ENCODE measurements around the gene S100PBP.
"Not testable (repeated sequence)": the region's sequence is repeated elsewhere in the genome, so short reads cannot be mapped to it uniquely, and the experiment has no call there.

S100PBP gene

DNA sequence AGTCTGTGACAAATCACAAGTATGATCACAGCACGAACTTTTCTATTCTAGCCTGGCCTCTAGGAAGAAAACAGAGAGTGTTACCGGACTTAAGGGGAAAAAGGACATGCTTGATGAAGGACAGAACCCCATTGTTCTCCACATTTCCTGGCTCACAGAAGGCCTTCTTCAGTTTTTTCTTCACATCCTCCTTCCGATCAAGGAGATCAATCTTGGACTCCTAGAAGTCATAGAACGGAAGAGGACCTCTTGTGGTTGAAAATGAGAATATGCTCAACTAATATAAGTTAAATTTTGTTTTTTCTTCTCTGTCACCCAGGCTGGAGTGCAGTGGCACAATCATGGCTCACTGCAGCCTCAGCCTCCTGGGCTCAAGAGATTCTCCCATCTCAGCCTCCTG, 30.6 kb upstream of the S100PBP start:
- DNase-seq = peak; percentile 56

DNA sequence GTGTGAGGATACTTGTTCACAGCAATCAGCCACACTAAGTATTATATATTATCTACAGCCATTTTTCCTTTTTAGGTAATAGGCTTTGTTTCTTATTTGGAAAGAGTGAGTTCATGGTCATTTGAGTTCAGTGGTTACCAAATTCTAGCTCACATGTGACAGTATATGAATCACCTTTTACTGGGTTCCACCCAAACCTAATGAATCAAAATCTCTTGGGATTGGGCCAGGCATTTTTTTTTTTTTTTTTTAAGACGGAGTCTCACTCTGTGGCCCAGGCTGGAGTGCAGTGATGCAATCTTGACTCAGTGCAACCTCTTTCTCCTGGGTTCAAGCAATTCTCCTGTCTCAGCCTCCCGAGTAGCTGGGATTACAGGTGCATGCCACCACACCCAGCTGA, 28.1 kb upstream of the S100PBP start:
- not testable (repeated sequence) for DNase-seq

DNA sequence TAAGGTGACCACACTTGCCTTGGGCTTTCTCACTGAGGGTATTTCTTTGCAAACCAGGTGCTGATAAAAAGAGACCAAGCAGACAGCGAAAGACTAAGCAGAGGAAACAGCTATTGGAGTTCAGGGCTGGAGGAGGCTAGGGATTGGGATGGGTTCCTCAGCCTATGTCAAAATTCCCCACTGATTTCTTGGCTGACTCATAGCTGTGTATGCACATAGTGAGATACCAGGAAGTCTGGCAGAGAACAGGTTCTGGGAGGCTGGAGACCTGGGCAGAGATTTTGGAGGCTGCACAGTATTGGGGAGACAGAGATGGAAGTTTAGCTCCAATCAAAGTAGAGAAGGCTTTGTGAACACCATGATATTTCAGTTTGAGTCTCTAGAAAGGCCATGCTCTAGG, 25.6 kb upstream of the S100PBP start:
- DNase-seq = no peak

DNA sequence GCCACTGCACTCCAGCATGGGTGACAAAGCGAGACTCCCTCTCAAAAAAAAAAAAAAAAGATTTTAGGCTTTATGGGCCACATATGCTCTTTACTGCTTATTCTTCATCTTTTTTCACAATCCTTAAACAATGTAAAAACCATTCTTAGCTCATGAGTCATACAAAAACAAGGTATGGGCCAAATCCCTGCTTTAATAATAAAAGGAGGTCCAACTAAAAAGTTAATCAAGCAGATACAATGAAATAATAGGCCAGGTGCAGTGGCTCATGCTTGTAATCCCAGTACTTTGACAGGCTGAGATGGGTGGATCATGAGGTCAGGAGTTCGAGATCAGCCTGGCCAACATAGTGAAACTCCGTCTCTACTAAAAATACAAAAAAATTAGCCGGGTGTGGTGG, 21.7 kb upstream of the S100PBP start:
- DNase-seq = not testable (repeated sequence)

DNA sequence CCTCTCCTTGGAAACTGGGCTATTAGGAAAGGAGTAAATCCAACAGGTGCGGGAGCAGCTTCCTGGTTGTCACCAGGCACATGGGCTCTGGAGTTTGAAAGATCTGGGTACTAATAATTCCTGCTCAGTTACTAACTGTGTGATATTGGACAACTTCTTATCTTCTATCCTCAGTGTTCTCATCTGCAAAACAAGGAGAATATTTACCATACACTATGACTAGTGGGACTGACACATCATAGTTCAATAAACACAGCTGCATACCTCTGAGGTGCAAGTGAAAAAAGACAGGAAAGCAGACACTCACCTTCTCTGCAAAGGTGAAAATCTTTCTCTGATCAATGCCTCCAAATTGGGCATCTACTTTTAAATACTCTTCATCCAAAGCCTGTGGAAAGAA, 20.0 kb upstream of the S100PBP start:
- no peak for DNase-seq

DNA sequence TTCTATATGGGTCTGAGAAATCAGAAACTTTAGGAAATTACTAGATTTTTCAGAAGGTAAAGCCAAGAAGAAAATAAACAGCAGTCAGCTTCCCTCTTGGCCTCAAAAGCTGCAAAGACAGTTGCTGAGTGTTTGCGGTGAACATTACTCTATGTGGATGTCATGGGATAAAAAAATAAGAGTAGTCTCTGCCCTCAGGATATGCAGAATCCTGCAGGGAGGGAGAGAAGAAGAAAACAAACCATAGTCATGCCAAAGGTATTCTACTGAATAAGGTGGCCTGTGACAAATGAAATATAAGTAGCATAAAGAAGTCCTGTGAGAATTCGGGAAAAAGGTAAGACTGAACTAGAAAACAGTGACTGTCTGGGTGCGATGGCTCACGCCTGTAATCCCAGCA, 19.3 kb upstream of the S100PBP start:
- no peak for DNase-seq

DNA sequence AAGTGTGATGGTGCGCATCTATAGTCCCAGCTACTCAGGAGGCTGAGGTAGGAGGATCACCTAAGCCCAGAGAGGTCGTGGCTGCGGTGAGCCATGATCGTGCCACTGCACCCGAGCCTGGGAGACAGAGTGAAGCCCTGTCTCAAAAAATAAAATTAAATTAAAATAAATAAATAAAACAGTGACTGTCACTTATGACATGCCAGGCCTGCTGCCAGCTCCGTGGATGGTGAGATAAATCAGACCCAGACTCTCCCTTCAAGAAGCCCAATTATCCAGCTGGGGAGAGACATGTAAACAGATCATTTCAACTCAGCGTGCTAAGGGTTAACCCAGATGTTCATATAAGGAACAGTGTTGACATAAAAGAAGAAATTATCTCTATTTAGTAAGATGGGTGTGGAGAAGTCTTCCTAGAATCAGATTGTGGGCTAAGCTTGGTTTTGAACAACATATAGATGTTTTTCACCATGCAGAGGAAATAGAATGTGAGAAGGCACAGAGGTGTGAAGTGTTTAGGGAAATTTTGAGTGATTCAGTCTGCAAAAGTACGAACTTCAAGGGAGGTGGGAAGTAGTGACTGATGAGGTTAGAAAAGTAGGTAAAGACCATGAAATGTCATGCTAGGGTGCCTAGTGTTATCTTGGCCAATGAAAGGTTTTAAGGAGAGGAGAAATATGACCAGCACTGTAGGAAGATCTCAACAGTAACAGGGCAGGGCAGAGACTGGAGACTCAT, 18.6 kb upstream of the S100PBP start:
- no peak for DNase-seq

DNA sequence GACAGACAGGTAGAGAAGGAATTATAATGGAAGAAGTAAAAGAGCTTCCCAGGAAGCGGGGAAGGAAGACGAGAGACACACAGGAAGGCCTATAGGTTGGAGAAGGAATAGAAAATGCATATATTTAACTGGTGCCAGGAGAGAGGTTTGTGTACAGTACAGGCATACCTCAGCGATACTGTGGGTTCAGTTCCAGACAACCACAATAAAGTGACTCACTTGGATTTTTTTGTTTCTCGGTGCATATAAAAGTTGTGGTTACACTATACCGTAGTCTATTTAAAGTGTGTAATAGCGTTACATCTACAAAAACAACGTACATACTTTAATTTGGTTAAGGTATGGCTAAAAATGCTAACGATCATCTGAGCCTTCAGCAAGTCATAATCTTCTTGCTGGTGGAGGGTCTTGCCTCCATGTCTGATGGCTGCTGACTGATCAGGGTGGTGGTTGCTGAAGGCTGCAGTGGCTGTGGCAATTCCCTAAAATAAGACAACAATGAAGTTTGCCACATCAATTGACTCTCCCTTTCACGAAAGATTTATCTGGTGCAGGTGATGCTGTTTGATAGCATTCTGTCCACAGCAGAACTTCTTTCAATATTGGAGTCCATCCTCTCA, 16.2 kb upstream of the S100PBP start:
- DNase-seq = no peak

DNA sequence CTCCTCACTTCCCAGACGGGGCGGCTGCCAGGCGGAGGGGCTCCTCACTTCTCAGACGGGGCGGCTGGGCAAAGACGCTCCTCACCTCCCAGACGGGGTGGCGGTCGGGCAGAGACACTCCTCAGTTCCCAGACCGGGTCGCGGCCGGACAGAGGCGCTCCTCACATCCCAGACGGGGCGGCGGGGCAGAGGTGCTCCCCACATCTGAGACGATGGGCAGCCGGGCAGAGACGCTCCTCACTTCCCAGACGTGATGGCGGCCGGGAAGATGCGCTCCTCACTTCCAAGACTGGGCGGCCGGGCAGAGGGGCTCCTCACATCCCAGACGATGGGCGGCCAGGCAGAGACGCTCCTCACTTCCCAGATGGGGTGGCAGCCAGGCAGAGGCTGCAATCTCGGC, 13.0 kb upstream of the S100PBP start:
- DNase-seq = not testable (repeated sequence)

DNA sequence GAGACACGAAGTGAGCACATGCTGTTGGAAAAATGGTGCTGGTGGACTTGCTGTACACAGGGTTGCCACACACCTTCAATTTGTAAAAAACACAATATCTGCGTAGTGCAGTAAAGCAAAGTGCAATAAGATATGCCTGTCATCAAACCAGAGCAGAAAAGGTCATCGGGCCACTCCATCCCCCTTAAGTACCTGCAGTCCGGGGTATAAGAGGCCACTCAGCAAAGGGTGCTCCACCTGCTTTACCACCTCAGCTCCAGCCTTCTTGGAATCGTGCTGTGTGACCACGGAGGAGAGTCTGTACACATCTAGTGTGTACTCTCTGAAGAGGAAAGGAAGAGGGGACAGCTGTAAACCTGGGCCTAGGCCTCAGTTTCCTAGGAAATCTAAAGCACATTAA, 11.2 kb upstream of the S100PBP start:
- DNase-seq = no peak

DNA sequence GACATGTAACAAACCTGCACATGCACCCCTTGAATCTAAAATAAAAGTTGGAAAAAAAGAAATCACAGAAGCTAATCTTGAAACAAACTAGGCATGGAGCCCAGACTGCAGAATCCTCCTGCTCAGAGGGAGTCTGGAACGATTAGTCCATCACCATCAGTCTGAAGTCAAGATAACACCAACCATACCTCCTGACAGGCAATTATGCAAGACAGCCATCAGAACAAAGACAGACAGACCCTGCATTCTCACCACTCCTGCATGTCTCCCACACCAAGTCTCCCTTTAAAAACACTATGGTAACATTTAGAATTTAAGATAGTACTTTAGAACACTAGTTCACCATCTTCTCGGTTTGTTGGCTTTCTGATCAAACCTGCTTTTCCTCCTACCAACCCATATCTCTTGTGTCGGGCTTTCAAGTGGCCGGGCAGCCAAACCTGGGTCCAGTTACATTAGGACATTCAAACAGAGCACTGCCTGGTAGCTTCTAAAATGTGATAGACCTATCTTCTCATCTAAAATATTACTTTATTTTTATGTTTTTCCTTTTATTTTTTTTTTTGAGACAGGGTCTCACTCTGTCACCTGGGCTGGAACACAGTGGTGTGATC, 10.4 kb upstream of the S100PBP start:
- DNase-seq = no peak

DNA sequence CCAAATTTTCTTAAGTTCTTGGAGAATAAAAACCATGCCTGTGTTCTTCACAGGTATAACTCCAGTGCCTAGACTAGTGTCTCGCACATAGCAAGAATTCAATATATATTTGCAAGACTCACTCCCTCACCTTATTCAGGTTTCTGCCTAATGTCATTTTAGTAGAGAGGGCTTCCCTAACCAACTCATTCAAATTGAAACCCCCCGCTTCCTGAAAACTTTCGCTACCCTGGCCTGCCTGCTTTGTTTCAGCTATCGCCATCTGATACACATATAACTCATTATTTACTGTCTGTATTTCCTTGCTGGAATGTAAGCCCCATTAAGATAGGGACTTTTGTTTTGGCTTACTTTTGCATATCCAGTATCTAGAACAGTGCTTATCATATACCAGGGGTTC, 8.9 kb upstream of the S100PBP start:
- DNase-seq = no peak

DNA sequence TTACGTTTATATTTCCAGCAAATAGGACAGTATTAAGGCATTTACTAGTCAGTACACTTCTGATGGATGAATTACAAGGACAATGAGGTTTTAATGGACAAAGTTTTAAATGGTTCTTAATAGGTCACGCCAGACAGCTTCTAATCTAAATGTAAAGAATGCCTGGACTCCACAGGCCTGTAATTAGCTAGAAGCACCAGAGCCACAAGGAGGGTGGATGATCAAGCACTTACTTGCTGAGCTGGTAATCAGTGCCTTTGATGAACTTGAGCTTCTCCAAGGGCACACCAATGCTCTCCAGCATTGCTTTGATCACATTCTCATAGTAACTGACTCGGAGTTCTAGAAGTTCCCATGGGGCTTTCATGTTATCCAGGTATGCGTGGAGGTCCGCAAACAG, 7.1 kb upstream of the S100PBP start:
- DNase-seq = no peak

DNA sequence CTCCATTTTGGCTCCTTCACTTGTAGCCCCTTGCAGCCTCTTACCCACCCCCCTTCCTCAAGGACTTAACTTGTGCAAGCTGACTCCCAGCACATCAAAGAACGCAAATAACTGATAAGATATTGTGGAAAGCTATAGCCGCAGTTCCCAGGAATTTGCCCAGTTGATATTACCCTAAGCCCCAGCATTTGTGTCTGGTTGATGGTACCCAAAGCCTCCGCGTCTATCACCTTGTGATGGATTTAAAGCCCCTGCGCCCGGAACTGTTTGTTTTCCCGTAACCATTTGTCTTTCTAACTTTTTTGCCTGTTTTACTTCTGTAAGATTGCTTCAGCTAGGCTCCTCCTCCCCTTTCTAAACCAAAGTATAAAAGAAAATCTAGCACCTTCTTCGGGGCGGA, 6.2 kb upstream of the S100PBP start:
- no peak for DNase-seq

DNA sequence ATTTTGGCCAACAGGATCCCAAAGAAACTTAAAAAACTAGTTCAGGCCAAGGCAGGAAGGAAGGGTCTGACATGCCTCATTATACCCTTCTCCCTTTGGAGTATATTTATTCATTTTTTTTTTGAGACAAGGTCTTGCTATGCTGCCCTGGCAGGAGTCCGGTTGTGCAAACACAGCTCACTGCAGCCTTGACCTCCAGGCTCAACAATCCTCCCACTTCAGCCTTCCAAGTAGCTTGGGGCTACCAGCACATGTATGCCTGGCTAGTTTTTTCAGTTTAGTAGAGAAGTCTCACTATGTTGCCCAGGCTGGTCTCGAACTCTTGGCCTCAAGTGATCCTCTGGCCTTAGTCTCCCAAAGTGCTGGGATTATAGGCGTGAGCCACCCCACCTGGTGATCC, 5.5 kb upstream of the S100PBP start:
- DNase-seq = no peak

DNA sequence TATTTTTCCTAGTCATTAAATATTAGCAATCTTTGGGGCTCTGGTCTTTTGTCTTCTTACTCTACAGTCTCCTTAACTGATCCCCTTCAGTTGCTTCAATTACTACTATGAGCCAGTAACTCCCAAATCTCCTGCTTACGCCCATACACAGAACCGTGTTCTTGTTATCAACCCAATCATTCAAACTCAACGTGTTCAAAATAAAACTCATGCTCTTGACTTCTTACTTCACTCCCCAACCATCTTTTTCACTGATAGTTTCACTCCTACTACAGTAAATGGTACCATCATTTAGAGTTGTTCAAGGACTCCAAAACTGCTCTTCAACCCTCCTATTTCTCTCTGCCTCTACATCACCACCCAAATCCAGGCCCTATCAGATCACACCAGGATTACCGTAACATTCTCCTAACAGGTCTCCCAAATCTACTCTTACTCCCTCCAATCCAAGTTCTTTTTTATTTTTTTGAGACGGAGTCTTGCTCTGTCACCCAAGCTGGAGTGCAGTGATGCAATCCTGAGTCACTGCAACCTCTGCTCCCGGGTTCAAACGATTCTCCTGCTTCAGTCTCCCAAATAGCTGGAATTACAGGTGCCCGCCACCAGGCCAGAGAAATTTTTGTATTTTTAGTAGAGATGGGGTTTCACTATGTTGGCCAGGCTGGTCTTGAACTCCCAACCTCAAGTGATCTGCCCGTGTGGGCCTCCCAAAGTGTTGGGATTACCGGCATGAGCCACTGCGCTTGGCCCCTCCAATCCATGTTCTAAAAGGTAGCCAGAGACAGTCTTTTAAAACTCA, 3.3 kb upstream of the S100PBP start:
- DNase-seq = no peak

DNA sequence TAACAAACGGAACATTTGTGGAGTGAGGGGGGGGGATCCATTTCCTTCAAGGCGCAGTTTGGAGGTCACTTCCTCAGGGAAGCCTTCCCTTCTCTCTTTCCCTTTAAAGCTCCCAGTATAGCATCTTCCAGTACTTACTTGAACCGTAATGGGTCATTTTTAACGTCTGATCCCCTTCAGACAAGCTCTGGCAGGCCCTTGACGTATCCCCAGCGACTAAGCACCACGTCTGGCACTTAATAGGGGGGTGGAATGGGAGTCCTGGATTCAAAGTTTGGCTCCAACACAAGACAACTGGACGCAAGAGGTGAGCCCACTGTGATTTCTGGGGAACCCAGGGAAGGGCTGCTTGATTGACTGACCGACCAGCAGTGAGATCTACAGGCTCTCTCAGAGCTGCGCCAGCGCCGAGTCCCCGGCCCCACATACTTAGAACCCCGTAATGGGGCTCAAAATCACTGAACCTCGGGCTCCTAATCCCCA, 736 bp upstream of the S100PBP start:
- no peak for DNase-seq

DNA sequence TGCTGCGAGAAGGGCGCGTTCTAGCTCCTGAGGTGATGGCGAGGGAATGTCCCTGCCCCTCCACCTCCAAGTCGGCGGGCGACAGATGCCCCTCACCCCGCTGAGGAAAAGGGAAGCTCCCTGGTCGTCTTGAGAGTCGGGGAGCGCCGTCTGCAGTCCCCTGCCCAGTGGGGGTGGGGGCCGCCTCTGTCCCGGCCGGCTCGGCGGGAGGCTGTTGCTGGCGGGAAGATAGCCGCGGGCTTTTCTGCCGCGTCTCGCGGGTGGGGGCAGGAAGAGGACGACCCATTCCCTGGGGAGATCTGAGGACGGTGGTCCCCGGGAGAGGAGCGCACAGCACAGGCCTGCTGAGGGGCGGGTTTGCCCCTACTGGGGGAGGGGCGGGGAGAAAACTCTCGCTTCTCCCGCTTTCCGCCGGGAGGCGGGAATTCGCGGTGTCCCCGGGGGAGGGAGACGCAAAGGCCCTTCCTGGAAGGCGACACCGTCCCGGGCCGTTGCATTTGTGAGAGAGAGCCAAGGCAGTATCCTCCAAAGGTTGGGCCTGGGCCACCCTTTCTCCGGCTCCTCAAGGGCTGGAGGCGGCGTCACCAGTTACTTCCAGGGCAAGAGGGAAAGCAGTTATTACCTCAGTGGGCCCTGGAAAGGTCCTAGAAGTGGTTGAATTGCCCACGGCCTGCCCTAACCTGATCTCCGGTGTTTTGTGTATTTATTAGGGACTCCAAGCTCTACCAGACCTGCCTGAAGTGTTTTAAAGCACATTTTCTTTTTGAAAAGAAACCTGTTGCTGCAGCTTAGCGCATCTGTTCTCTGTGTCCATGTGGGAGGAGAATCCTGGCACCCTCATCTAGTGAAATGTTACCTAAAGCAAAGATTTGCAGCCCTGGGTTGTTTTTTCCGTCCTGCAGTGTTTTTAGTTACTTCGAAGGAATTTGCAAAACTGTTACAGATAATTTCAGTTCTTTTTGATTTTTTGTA, 648 bp downstream of the S100PBP start:
- peak; percentile 73 for DNase-seq

DNA sequence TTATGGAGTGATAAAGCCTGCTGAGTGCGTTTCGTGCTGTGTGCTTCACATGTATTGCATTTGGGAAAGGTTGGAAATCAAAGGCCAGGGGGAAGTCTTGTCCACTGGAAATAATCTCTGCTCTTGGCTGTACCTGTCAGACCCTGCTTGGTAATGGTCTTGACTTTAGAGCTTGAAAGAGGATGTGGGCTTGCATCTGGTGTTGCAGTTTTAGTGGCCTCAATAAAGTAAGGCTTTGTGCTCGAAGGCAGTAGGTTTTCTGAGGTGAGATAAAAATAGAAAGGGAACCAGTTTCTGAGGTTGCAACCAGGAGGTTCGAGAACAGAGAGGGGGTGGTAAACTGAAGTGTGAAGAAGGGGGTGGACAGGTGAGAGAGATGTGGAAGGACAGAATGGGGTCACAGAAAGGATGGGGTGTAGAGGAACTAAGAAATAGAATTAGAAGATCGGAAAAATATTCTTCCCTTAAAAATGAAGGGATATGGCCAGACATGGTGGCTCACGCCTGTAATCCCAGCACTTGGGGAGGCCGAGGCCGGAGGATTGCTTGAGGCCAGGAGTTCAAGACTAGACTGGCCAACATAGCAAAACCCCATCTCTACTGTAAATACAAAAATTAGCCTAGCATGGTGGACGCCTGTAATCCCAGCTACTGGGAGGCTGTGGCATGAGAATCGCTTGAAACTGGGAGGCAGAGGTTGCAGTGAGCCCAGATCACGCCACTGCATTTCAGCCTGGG, 1.5 kb downstream of the S100PBP start:
- peak; percentile 75 for DNase-seq

DNA sequence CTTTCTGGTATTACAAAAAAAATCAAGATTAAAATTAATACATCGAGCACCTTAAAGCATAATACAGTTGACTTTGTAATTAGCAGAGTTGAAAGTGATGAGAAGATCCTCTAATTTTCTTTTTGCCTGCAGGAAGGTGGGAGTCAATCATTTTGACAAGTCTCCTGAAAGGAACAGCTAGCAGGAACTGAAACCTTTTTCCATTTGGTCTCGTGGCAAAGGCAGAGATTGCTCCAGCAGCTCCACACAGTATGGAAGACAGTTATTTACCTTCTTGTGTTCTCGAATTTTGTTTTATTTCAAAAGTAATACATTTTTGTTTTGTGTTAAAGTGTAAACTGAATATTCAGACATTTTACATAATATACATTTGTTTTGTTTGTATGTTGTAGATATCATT, 7.7 kb downstream of the S100PBP start:
- no peak for DNase-seq

DNA sequence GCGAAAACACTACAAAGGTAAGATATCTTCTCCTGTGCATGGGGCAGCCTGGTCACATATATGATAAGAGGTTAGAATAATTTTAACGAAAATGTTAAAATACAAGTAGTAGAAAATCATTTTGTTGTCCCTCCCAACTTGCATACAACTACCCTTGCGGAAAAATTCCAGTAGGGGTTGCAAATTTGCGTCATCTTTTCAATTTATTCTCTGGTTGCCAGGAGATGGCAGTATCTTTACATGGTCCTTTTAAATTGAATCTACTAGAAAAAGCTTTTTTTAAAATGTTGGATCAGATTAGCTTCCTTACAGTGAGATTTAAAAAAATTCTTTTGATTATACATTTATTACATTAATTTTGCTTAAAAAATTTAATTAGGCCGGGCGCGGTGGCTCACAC, 10.9 kb downstream of the S100PBP start:
- peak; percentile 63 for DNase-seq
